ENCODE data around the gene ARHGAP26. TPM values are rescaled to one million over a fixed set of nuclear protein-coding genes. Genes with fewer than 3 reads are reported as not detected.
"Not testable (repeated sequence)": the region's sequence is repeated elsewhere in the genome, so short reads cannot be mapped to it uniquely, and the experiment has no call there.

The ARHGAP26 gene
- total RNA-seq, 1 donor from 2014 or later = 10.6 TPM

DNA sequence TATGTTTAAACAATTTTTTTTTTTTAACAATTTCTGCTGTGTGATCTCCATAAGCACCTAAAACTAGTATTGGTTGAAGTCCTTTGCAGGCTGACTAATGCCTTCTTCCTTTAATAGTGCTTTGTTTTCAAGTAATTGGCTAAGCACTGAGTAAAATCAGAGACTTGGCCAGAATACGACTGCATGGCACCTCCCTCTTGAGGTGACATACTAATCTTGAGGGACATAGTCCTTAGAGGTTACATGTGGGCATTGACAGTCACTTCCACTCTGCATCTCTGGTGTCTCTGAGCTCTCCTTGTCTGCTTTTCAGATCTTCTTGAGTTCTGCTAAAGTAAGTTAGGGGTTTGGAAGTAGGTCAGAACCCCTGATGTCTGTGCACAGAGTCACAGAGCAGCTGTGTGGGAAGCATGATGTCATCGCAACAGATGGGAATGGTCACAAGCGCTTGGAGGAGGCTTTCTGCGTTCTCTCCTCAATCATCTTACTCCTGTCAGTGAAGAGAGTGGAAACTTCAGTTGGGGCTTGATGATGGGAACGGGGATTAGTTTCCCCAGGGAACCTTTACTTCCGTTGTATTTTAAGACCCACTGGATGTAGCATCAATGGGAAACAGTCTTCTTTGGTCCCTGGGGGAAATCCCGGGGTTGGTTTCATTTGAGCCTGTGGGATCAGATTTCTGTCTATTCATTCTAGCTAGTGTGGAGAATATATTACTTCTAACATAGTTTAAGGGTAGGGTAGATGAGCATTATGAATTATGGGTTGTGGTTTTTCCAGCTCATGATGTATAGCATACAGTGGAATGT, 136.9 kb downstream of the ARHGAP26 start:
- no peak for DNase-seq

DNA sequence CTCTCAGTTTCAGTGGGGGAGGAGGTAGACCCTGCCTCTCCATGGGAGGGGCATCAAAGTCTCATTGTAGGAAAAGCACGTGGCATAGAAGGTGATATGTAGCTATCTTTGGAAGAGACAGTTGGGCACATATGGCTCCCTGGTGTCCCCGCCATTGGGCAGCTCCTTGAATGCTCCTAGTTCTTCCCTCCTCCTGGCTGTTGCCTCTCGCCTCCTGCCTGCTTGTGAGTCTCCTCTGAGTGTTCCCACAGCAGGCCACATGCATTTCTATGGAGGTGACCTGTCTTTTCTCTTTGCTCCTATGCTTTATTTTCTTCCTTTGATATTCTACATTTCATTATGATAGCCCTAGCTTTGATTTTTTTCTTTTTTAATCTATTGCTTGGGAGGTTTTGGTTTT, 138.5 kb downstream of the ARHGAP26 start:
- no peak for DNase-seq

DNA sequence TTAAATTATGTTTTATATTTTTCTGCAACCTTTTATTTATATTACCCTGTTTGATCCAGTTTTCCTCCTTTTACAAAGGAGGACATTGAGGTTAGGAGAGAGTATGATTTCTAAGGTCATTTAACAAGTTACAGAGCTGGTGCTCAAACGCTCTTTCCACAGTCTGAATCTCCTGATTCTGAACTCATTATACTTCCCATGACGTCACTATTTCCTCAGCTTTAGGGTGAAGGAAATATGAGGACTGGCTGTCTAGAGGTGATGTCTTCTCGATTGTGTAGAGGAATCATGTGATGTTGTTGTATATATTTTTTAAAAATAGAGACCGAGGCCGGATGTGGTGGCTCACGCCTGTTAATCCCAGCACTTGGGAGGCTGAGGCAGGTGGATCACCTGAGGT, 140.0 kb downstream of the ARHGAP26 start:
- no peak for DNase-seq

DNA sequence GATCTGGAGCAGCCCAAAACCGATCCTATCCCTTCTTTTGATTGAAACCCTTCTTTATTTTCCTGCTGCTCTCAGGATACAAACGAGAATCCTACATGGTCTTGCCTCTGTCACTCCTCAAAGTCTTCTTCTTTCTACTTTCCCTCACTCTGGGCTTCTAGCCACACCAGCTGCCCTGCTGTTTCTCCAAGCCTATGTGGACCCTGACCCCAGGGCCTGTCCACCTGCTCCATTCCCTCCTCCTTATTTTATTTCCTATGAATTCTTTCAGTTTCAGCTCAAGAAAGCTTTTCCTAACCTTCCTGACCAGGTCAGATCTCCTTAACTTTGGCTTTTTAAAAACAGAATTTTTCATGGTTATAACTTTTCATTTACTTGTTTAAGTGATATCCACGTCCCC, 141.0 kb downstream of the ARHGAP26 start:
- DNase-seq = no peak

DNA sequence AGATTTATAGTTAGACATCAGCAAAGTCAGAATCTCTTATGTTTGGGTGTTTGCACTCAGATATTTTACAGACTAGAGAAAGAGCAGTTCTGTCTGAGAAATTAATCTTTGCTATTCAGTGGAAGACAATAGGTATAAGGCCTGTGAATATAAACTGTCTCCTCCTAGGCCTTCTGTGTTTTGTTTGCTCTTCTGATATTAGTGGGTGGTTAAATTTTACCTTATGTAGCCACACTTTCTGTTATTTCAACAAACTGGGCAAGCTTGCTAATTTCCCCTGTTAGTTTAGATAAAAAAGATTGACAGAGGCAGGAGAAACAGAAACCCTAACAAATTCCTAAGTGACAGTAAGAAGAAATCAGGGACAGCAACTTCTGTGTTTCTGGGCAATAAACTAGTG, 141.6 kb downstream of the ARHGAP26 start:
- no peak for DNase-seq

DNA sequence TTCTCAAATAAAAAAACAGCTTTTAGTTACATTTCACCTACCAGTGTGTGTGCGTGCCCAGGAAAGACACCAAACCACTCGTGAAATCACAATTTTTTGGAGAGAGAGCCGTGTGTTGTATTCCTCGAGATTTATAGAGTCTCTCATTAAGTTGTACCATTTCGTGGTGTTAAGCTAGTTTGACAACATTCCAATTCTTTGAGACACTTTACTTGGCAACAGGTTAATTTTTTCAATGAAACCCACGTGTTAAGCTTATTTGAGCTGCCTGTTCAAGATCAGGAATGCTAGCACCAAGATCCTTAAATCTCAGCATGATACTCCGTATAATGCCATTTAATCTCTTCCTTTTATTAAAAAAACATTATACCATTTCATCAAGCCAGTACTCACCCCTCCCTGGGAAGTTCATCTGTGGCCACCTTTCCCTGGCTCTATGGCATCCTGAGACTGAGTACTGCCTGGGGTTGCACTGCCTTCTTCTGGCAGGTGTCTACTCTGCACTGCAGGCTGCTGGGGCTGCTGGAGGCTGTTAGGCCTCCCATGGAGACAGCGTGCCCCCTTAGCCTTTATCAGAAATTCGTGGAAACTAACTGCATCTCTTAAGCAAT, 143.7 kb downstream of the ARHGAP26 start:
- no peak for DNase-seq

DNA sequence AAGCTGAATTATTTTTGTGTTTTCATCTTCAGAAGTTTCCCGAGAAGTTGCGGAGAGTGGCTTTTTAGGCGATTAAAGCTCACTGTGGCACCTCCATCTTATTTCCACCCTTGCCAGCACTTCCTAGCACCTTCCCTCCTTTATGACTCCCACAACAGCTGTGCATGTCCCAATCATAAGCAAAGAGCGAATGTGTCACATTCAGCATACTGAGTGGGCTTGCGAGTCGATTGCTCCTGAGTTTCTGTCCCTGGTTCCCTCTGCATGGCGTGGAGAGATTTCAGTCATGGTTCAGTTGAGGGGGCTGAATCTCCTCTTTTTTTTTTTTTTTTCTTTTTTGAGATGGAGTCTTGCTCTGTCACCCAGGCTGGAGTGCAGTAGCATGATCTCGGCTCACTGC, 144.9 kb downstream of the ARHGAP26 start:
- DNase-seq = no peak

DNA sequence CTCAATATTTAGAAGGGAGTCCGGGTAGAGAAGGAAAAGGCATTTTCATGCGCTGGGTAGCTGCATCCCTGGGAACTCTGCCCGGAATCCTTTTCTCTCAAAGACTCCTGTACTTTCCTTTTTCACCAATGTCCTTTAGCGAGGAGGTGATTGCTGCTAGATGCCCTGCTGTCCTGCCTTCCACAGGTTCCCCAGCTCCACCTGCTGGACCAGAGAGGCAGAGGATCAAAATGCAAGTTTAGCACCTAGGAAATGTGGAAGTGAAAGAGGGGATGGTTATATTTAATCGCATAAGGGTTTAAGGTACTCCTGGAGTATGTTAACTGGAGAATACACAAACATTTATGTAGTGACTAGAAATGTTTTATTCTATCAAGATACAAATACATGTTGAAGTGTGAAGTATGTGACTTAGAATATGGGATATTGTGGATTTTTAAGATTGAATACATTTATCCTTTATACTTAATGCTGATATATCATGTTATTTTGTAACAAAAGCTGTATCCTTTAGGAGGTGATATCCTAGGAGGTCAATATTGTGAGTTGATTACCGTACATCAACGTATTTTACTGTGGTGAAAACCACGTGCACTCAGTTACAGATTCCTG, 145.7 kb downstream of the ARHGAP26 start:
- DNase-seq = no peak

DNA sequence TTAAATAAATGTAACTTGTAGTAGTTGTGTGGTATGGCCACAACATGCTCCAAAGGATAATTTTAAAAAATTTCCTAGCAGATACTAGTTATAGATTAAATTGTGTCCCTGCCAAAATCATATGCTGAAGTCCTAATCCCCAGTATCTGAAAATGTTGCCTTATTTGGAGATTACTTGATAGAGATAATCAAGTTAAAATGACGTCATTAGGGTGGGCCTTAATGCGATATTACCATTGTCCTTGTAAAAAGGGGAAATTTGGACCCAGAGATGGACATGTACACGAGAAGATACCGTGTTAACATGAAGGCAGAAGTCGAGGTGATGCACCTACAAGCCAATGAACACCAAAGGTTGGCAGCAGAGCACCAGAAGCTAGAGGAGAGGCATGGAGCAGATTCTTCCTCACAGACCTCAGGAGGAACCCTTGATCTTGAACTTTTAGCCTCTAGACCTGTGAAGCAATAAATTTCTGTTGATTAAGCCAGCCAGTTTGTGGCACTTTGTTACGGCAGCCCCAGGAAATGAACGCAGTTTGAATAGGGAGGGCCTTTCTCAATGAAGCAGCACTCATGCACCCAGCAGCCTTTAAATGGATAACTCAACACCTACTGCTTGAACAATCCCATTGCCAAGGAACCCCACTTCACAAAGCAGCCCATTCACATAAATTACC, 148.9 kb downstream of the ARHGAP26 start:
- DNase-seq = no peak

DNA sequence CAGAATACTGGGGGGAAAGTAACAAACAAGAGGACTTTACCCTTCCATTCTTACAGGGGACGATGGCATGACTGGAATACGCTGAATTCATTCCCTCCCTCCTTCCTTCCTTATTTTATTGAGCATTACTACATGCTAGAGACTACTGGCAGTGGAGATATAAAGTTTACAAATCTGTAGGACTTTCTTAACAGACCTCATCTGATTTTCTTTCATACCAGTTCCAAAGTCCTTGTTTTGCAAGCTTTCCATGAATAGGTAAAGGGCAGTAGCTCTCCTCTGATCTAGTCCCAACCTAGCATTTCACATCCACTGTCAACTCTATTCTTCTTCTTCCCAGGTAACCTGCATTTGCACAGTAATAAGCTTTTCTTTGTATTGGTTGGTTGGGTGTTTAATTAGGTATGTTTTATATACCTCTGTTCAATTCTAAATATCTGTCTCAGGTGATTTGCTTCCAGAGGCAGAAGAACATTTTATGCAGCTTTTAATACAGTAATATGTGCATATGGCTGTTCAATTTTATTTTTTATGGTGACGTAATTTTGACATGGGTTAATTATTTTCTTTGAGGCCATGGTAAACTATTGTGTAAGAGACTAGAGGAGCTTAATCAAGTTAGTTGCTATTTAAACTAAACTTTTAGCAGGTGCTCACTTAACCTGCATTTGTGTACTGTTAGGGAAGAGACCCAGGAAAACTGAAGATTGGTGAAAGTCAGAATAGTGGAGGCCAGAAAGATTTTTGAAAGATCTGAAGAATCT, 150.9 kb downstream of the ARHGAP26 start:
- no peak for DNase-seq

DNA sequence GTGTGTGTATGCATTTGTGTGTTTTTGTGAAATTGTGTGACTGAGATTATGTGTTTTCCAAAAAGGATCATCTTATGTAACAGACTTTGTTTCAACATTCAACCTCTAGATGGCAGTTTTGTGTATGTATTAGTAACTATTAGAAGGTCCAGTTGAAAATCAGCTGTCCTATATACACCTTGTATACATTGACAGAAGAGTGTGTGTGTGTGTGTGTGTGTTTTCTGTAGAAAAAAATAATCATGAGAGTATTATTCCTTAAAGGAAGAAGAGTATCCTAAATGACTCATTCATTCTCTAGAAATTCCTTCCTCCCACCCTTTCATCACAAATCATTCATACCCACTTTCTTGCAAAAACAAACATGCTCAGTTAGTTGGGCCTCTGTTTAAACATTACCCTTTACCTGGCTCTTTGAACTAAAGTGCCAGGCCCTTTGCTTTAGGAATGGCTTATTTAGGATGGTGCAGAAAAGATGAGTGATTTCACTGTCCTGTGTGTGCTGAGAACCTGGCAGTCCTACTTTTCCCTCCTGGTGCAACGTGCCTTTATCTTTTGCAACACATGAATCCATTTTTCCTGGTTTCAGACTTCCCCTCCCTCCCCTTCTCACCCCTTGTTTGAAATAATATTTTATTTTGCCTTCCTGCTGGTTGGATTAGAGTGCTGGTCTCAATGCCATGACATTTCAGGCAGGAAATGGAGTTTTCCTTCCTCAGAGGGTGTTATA, 152.2 kb downstream of the ARHGAP26 start:
- DNase-seq = no peak

DNA sequence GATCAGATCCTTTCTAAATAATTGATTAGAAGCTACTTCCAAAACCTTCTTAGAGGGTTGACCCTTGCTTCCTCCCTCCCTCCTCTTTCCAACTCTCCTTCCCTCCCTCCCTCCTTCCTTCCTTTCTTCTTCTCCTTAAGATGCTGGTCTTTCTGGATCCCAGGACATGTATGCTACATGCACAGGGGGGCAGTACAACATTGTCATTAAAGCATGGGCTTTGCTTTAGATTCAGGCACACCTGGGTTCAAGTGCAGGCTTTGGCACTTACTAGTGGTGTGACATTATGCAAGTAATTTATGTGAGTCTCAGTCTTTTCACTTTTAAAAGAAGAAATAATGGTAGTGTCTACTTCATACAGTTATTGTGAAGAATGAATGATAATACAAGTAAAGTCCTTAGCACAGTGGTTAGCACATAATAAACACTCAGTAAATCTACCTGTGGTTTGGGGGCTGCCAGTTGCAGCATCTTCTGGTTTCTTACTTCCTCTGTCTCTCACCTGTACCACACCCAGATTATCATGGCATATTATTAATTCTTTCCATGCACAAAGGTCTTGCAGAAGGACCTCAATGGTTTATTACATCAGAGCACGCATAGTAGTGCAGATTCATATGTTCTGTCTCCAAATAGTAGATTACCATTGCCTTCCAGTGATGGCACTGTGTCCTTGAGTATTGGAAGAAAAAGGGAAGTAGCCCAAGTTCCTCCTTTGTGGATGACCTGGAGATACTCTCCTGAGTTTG, 154.1 kb downstream of the ARHGAP26 start:
- no peak for DNase-seq

DNA sequence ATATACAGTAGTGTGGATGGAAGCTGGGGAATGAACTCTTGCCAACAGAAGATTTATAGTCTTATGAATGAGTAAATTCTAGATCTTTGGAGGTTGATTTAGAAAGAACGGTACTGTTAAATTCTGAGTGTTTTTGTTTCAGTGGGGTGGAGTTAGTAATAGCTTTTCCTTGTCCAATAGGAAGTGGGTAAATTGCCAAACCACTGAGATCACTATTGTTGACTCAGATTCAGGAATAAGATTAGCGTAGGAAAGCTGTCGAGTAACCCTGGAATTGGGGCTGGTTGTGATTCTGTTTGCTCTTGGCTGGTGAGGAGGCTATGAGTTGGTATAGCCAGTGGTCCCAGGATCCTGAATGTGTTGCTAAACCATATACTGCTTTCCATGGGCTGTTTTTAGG, 155.6 kb downstream of the ARHGAP26 start:
- DNase-seq = no peak

DNA sequence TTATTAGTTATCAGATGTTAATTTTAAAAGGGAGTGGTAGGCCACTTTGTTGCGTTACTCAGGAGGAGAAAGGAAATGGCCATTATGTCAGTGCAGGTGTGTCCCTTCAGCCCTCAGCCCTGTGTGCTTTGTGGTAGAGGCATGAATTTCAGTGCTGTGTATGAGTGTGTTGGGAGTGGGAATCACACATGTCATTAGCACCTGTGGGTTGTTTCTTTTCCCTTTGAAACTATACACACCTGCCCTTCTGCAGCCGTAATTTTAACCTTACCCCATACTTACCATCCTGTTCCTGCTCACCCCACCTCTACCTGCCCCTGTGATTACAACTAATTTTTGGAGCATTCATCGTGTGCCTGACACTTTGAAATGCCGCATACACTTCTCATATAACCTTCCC, 156.4 kb downstream of the ARHGAP26 start:
- DNase-seq = no peak

DNA sequence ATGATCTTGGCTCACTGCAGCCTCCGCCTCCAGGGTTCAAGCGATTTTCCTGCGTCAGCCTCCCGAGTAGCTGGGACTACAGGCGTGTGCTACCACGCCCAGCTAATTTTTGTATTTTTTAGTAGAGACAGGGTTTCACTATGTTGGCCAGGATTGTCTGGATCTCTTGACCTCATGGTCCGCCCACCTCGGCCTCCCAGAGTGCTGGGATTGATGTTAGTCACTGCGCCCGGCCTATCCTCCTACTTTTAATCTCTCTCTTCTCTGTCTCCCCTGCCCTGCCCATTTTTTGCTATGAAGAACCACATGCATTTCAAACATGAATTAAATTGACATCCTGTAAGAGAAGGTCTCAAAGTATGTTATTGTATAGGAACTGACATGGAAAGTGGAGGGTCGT, 158.8 kb downstream of the ARHGAP26 start:
- not testable (repeated sequence) for DNase-seq

DNA sequence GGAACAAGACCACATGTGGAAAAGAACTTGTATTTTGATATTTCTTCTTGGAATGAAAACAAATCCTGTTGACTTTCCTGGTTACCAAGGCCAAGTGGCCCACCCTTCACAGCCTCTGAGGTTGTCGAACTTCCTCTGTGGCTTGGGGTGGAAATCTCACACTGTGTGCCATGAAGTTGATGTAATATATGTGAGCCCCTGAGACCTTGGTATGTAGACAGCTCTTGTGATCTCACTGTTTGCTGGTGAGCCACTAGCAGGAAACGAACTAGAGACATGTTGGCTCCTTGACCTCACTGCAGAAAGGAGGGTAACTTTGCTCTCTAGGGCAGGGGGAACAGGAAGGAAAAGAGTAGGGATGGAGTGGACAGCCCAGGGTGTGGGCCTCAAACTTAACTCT, 159.4 kb downstream of the ARHGAP26 start:
- DNase-seq = no peak

DNA sequence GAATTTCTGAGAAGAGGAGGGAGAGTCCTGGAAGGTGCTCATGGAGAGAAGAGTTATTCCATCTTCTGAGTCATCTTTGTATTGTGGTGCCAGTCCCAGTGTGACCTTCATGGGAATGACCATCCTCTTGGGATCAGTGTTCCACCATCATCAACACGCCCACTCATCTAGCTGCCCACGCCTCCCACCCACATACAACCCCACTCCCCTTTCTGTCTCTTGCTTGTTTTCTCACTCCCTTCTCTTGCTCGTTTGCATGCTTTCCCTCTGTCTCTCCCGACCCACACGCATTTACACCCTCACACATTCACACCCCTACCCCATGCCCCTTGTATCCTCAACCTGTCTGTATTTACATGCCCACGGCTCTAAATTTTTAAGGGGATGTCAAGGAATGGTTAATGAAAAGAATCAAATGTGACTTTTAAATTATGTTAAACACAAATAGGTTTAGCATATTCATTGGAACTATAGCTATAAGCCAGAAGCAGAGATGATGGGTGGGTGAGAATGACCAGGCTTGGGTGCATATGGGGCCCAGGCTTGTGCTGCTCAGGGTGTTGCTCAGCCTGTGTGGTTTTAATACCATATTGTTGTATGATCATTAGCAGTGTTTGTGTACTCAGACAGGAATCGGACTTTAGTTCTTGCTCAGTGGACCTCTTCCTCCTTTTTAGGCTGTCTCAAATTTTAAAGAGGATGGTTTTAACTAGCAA, 160.4 kb downstream of the ARHGAP26 start:
- DNase-seq = no peak

DNA sequence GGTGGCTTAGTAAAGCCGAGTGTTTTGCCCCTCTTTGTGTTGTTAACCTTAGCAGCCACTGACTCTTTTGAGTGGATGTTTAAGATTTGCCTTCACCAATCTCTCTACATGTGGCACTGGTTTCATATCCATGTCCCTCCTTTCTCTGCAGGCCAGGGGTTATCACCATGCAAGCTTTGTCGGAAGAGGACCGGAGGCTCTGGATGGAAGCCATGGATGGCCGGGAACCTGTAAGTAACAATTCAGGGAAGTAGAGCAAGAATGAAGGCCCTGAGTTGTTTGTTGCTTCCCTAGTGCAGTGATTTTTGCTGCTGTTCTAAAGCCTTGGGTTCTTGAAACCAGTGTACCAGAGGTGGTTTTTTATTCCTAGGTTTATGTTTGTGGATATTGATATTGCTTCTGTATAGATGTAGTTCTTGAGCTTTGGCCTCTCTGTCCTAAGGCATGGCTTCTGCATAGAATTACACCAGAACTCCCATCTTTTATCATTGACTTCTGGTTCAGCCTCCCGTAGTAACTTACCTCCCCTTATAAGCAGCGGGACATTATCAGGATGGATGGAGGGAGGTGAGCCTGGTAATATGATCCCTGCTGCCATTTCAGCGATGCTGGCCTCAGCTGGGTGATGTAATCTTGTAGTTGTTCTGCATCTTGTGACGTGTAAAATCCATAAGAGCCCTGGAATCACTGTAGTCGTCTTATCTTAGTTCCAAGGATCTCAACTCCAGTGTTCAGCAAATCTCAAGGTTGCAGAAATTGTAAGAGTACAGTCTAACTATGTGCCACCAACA, 161.9 kb downstream of the ARHGAP26 start:
- DNase-seq = no peak

DNA sequence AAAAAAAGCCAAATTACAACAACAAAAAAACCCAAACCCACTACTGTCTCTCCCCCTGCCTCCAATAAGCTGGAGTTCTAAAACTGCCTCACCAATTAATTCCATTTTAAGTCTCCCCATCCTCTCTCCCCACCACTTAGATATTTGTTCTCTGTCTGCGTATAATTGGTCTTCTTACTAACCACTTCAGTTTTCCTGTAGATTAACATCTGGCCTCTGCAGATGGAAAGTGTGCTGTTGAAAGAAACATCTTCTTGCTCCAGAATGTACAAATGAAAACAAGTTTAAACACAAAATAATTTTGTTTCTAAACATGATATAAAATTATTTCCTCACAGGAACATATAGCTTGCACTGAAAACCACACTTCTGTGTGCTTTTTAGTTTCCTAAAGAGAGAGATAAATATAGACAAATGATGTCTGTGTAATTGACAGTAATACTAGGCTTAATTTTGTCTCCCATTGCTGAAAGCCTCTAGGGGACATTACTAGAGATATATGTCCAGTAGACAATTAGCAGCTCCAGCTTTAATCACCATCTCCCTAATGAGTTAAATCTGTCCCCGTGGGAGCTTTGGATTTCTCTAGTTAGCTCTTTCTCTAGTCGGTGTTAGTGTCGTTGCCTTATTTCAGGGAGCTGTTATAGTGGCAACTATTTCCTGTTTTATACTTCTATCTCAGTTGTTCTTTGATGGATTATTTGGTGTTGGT, 164.0 kb downstream of the ARHGAP26 start:
- no peak for DNase-seq
